SK-N-SH (cell line): ENCODE results near the gene LRRC70. TPM values are rescaled to one million over a fixed set of nuclear protein-coding genes. Genes with fewer than 3 reads are reported as not detected.

Experiments used
- CTCF ChIA-PET: fragments of 300-600, 350-600 bp; formaldehyde crosslinking; extraction: SDS; loops from one replicate; lab custom pipeline; 2021; lab: Yijun Ruan, JAX
- POLR2A ChIA-PET: fragments of 350-600 bp; sonication (Branson Sonifier 250); formaldehyde crosslinking; extraction: SDS; loops from one replicate; lab custom pipeline; 2020; ENCODE audit warnings: antibody characterized with exemption, inconsistent platforms; lab: Yijun Ruan, JAX
- DNase-seq: peaks from one replicate; pipeline ENCODE4 v3.0.0; 2012
- H2AFZ ChIP-seq: fragments of 200-600 bp; sonication (generic); 2 replicates; pipeline ENCODE4 v1.8.1; 2016; ENCODE audit warnings: antibody characterized with exemption, mild to moderate bottlenecking, low read depth
- H3F3A ChIP-seq: fragments of 200-600 bp; sonication (generic); replicated peaks from 2 replicates; pipeline ENCODE3; 2016; ENCODE audit warnings: antibody characterized with exemption, mild to moderate bottlenecking; ENCODE audit not compliant: insufficient read depth
- H3K27ac ChIP-seq, 2 experiments: fragments of 200-500 bp in 1 of 2; fragments of 200-600 bp in 1 of 2; sonication (Bioruptor generic) in 1 of 2; sonication (generic), shearing (Covaris generic) in 1 of 2; 2 replicates each; pipeline versions ENCODE4 v1.5.1 to v1.6.1; 2014 to 2016; ENCODE audit warnings: low read depth in 2 of 2, inconsistent platforms in 1 of 2, low read length in 1 of 2, mild to moderate bottlenecking in 1 of 2, mixed read lengths in 1 of 2
- H3K27me3 ChIP-seq: fragments of 200-600 bp; sonication (generic), shearing (Covaris generic); 2 replicates; pipeline ENCODE4 v1.6.1; 2016; ENCODE audit warnings: mixed run types; ENCODE audit not compliant: insufficient read depth
- H3K36me3 ChIP-seq, 2 experiments: fragments of 200-500 bp in 1 of 2; fragments of 200-600 bp in 1 of 2; sonication (Bioruptor generic) in 1 of 2; sonication (generic) in 1 of 2; replicated peaks in 1 of 2; 2 replicates each; pipeline versions ENCODE3 to v1.5.1; 2014 to 2016; ENCODE audit warnings: low read length in 1 of 2, mild to moderate bottlenecking in 1 of 2; ENCODE audit not compliant: insufficient read depth in 2 of 2, control insufficient read depth in 1 of 2
- H3K4me1 ChIP-seq, 2 experiments: fragments of 200-500 bp in 1 of 2; fragments of 200-600 bp in 1 of 2; sonication (Bioruptor generic) in 1 of 2; sonication (generic), shearing (Covaris generic) in 1 of 2; 2 replicates each; pipeline versions ENCODE4 v1.5.1 to v1.6.1; 2014 to 2016; ENCODE audit warnings: low read depth in 1 of 2, low read length in 1 of 2, mixed run types in 1 of 2; ENCODE audit not compliant: insufficient read depth in 2 of 2, control insufficient read depth in 1 of 2
- H3K4me2 ChIP-seq: fragments of 200-600 bp; sonication (generic), shearing (Covaris generic); 2 replicates; pipeline ENCODE4 v1.6.1; 2017; ENCODE audit warnings: mixed run types
- H3K4me3 ChIP-seq, 2 experiments: fragments of 200-500 bp in 1 of 2; fragments of 200-600 bp in 1 of 2; sonication (Bioruptor generic) in 1 of 2; sonication (generic), shearing (Covaris generic) in 1 of 2; 2 replicates each; pipeline versions ENCODE4 v1.5.1 to v1.8.1; 2014 to 2016; ENCODE audit warnings: low read depth in 2 of 2, inconsistent platforms in 1 of 2, low read length in 1 of 2, mild to moderate bottlenecking in 1 of 2, mixed read lengths in 1 of 2, moderate library complexity in 1 of 2
- H3K79me2 ChIP-seq: fragments of 200-600 bp; sonication (generic); 2 replicates; pipeline ENCODE4 v1.8.1; 2017; ENCODE audit warnings: mild to moderate bottlenecking; ENCODE audit not compliant: insufficient read depth
- H3K9ac ChIP-seq: fragments of 200-600 bp; sonication (generic); 2 replicates; pipeline ENCODE4 v1.6.1; 2017; ENCODE audit warnings: mixed run types
- H3K9me2 ChIP-seq: fragments of 200-600 bp; sonication (generic); 2 replicates; pipeline ENCODE4 v1.6.1; 2017; ENCODE audit warnings: mixed run types
- H3K9me3 ChIP-seq: fragments of 200-600 bp; sonication (generic); 2 replicates; pipeline ENCODE4 v1.6.1; 2017; ENCODE audit warnings: mixed run types, mild to moderate bottlenecking, moderate library complexity
- H4K20me1 ChIP-seq: fragments of 200-600 bp; sonication (generic); 2 replicates; pipeline ENCODE4 v1.6.1; 2017; ENCODE audit warnings: mild to moderate bottlenecking, mixed run types; ENCODE audit not compliant: insufficient read depth
- FOXJ3 ChIP-seq: sonication (generic); formaldehyde crosslinking; IDR thresholded peaks from 2 replicates; pipeline ENCODE4 v1.5.1; 2020; ENCODE audit warnings: mild to moderate bottlenecking, missing genetic modification reagents
- GATA2 ChIP-seq: sonication (generic); formaldehyde crosslinking; IDR thresholded peaks from 2 replicates; pipeline ENCODE4 v1.5.0; 2020; ENCODE audit warnings: mild to moderate bottlenecking, missing genetic modification reagents
- RAD21 ChIP-seq: IDR thresholded peaks from 2 replicates; pipeline ENCODE4 v1.6.1; 2012; ENCODE audit warnings: mild to moderate bottlenecking, low read length
- RCOR1 ChIP-seq: fragments of 150-350 bp; IDR thresholded peaks from 2 replicates; pipeline ENCODE4 v1.6.1; 2017; ENCODE audit warnings: antibody characterized with exemption, low read length
- SIN3A ChIP-seq: IDR thresholded peaks from 2 replicates; pipeline ENCODE4 v1.6.1; 2012; ENCODE audit warnings: low read depth, mild to moderate bottlenecking, low read length, moderate library complexity, borderline replicate concordance
- SMC3 ChIP-seq: IDR thresholded peaks from 2 replicates; pipeline ENCODE4 v1.6.1; 2012; ENCODE audit warnings: low read depth, low read length, improper control_type of control experiment
- TAF1 ChIP-seq: IDR thresholded peaks from 2 replicates; pipeline ENCODE4 v1.6.1; 2012; ENCODE audit warnings: low read depth, mild to moderate bottlenecking, low read length, moderate library complexity, borderline replicate concordance
- TCF12 ChIP-seq: IDR thresholded peaks from 2 replicates; pipeline ENCODE4 v1.4.0; 2012
- YY1 ChIP-seq: IDR thresholded peaks from 2 replicates; pipeline ENCODE4 v1.4.0; 2012; ENCODE audit warnings: low read depth, mild to moderate bottlenecking
- WGBS: methylation state at CpG from one replicate; pipeline ENCODE4 v1.1.6; 2017; ENCODE audit warnings: low lambda C conversion rate; 5-methylcytosine and 5-hydroxymethylcytosine counted together
- polyA plus RNA-seq, 3 experiments: library from polyadenylated mRNA; depleted of rRNA; stranded (reverse); fragments of >200 nt; gene quantifications; 2 replicates each; pipeline ENCODE4 v1.2.3, GENCODE V29; 2012
- TF ChIP-seq, protein P1 (sequence below): IDR thresholded peaks from 2 replicates; pipeline ENCODE4 v1.6.1; 2012; ENCODE audit warnings: mild to moderate bottlenecking, low read depth, low read length, moderate library complexity
- TF ChIP-seq, protein P2 (sequence below): IDR thresholded peaks from 2 replicates; pipeline ENCODE4 v1.4.0; 2012; ENCODE audit warnings: low read depth, borderline replicate concordance
- TF ChIP-seq, protein P3 (sequence below): IDR thresholded peaks from 2 replicates; pipeline ENCODE4; 2012
- TF ChIP-seq, protein P4 (sequence below): IDR thresholded peaks from 2 replicates; pipeline ENCODE4 v1.4.0; 2012; ENCODE audit warnings: low read depth
- TF ChIP-seq, protein P5 (sequence below): fragments of 150-350 bp; IDR thresholded peaks from 2 replicates; pipeline ENCODE4 v1.6.1; 2016; ENCODE audit warnings: mild to moderate bottlenecking, low read depth, low read length

Gene LRRC70
- polyA plus RNA-seq, 1 of the 3 experiments (the other 2 are of a cell fraction): 0.08 TPM

DNA sequence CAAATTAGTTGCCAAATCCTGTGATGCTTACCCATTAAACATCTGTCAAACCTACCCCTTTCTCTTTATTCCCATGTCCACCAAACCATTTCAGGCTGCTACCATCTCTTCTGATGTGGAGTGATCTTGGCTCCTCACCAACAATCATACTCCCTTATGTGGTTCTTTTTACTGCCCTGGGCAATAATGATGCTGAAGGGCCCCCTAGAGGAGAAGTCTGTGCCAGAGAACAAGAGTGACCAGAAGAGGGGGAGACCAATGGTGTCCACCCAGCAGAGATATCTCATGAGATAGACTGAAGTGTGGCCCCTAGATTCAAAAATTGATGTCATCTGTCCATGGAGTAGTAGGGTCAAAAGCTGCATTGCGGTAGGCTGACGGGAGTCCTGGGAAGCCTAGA, 10.9 kb downstream of the LRRC70 start:
- Histone ChIP-seq H3K27ac (no peak overlapping the region), H3K9me2 (no peaks in the 10 kb centered on the region), H3F3A (no peaks in the 10 kb centered on the region), H3K4me1 (peaks cover 0 to 7% of the 10 kb centered on the region in 2 experiments; a peak in 2 of 4 replicates), H3K27me3 (no peaks in the 10 kb centered on the region), H3K9ac (no peak overlapping the region), H3K36me3 (peaks cover 0 to 4% of the 10 kb centered on the region in 2 experiments), H3K4me2 (no peak overlapping the region), H3K4me3 (no peak overlapping the region), H3K9me3 (no peaks in the 10 kb centered on the region), H3K79me2 (no peaks in the 10 kb centered on the region), H2AFZ (no peak overlapping the region), H4K20me1 (no peaks in the 10 kb centered on the region)
- ChIA-PET POLR2A (no interaction called here), CTCF (interaction anchor here (0.6 kb wide), 1 partner anchor 8 kb away, joined by 3 read pairs; no protein-coding TSS in a partner anchor)
- TF ChIP-seq, protein P1, sequence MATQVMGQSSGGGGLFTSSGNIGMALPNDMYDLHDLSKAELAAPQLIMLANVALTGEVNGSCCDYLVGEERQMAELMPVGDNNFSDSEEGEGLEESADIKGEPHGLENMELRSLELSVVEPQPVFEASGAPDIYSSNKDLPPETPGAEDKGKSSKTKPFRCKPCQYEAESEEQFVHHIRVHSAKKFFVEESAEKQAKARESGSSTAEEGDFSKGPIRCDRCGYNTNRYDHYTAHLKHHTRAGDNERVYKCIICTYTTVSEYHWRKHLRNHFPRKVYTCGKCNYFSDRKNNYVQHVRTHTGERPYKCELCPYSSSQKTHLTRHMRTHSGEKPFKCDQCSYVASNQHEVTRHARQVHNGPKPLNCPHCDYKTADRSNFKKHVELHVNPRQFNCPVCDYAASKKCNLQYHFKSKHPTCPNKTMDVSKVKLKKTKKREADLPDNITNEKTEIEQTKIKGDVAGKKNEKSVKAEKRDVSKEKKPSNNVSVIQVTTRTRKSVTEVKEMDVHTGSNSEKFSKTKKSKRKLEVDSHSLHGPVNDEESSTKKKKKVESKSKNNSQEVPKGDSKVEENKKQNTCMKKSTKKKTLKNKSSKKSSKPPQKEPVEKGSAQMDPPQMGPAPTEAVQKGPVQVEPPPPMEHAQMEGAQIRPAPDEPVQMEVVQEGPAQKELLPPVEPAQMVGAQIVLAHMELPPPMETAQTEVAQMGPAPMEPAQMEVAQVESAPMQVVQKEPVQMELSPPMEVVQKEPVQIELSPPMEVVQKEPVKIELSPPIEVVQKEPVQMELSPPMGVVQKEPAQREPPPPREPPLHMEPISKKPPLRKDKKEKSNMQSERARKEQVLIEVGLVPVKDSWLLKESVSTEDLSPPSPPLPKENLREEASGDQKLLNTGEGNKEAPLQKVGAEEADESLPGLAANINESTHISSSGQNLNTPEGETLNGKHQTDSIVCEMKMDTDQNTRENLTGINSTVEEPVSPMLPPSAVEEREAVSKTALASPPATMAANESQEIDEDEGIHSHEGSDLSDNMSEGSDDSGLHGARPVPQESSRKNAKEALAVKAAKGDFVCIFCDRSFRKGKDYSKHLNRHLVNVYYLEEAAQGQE: no peak
- no peak for TF ChIP-seq FOXJ3 (CRISPR knock-in tag)
- no peak for TF ChIP-seq SMC3
- TF ChIP-seq, protein P2, sequence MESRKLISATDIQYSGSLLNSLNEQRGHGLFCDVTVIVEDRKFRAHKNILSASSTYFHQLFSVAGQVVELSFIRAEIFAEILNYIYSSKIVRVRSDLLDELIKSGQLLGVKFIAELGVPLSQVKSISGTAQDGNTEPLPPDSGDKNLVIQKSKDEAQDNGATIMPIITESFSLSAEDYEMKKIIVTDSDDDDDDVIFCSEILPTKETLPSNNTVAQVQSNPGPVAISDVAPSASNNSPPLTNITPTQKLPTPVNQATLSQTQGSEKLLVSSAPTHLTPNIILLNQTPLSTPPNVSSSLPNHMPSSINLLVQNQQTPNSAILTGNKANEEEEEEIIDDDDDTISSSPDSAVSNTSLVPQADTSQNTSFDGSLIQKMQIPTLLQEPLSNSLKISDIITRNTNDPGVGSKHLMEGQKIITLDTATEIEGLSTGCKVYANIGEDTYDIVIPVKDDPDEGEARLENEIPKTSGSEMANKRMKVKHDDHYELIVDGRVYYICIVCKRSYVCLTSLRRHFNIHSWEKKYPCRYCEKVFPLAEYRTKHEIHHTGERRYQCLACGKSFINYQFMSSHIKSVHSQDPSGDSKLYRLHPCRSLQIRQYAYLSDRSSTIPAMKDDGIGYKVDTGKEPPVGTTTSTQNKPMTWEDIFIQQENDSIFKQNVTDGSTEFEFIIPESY: no peak
- TF ChIP-seq, protein P3, sequence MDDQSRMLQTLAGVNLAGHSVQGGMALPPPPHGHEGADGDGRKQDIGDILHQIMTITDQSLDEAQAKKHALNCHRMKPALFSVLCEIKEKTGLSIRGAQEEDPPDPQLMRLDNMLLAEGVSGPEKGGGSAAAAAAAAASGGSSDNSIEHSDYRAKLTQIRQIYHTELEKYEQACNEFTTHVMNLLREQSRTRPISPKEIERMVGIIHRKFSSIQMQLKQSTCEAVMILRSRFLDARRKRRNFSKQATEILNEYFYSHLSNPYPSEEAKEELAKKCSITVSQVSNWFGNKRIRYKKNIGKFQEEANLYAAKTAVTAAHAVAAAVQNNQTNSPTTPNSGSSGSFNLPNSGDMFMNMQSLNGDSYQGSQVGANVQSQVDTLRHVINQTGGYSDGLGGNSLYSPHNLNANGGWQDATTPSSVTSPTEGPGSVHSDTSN: no peak
- TF ChIP-seq TAF1: no peak
- no peak for TF ChIP-seq RAD21
- TF ChIP-seq GATA2 (CRISPR knock-in tag): no peak
- TF ChIP-seq SIN3A: no peak
- no peak for TF ChIP-seq YY1
- TF ChIP-seq RCOR1: no peak
- TF ChIP-seq TCF12: no peak
- TF ChIP-seq, protein P4, sequence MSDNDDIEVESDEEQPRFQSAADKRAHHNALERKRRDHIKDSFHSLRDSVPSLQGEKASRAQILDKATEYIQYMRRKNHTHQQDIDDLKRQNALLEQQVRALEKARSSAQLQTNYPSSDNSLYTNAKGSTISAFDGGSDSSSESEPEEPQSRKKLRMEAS: no peak
- TF ChIP-seq, protein P5, sequence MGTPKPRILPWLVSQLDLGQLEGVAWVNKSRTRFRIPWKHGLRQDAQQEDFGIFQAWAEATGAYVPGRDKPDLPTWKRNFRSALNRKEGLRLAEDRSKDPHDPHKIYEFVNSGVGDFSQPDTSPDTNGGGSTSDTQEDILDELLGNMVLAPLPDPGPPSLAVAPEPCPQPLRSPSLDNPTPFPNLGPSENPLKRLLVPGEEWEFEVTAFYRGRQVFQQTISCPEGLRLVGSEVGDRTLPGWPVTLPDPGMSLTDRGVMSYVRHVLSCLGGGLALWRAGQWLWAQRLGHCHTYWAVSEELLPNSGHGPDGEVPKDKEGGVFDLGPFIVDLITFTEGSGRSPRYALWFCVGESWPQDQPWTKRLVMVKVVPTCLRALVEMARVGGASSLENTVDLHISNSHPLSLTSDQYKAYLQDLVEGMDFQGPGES: no peak
- no peak for DNase-seq
- 88% methylated on average over 2 of the region's 2 CpGs for WGBS
